Measurements from ENCODE around the gene SYTL4.

DNA sequence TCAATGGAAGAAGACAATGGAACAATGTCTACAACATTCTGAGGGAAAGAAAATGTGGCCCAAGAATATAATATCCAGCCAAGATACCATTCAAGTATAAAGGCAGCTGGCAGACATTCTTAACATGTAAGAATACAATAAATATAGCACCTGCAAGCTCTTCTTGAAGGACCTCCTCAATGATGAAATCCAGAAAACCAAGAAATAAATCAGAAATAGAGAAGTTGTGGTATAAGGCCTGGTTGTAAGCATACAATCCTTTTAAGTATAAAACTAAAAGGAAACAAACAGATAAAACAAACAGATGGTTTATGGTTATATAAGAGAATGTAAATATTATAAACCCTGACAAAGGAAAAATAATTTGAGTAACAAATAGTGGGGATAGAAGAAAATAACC lies 33.4 kb downstream of the SYTL4 start:
- TF ChIP-seq, protein P1, sequence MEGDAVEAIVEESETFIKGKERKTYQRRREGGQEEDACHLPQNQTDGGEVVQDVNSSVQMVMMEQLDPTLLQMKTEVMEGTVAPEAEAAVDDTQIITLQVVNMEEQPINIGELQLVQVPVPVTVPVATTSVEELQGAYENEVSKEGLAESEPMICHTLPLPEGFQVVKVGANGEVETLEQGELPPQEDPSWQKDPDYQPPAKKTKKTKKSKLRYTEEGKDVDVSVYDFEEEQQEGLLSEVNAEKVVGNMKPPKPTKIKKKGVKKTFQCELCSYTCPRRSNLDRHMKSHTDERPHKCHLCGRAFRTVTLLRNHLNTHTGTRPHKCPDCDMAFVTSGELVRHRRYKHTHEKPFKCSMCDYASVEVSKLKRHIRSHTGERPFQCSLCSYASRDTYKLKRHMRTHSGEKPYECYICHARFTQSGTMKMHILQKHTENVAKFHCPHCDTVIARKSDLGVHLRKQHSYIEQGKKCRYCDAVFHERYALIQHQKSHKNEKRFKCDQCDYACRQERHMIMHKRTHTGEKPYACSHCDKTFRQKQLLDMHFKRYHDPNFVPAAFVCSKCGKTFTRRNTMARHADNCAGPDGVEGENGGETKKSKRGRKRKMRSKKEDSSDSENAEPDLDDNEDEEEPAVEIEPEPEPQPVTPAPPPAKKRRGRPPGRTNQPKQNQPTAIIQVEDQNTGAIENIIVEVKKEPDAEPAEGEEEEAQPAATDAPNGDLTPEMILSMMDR (conservative IDR thresholded peaks at IDR 0.05; ENCODE audit: low read length), result no peak
- no peak for TF ChIP-seq EZH2phosphoT487 (IDR thresholded peaks at IDR 0.05; ENCODE audit: borderline replicate concordance, low read depth, low read length)

All from OCI-LY7 (cell line).